ENCODE measurements around the gene UTS2R. TPM values are rescaled to one million over a fixed set of nuclear protein-coding genes. Genes with fewer than 3 reads are reported as not detected.
"Not testable (repeated sequence)": the region's sequence is repeated elsewhere in the genome, so short reads cannot be mapped to it uniquely, and the experiment has no call there.

UTS2R gene
- total RNA-seq, 1 donor from 2014 or later: not detected

DNA sequence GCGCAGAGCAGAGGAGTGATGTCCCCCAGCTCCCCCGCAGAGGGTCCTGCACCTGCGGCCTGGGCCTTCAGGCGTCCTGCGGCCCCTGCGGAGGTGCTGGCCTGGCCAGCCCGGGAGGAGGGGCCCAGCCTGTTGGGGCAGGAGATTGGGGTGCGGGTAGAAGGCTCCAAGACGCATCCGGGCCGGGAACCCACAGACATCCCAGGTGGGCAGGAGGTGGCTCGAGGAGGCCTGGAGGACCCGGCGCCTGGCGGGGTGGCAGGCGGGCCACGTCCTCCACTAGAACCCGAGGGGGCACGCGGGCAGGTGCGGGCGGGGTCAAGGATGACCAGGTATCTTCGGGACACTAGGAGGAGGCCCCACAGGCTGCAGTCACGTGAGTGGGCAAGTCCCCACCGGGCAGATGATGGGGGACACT lies 37.4 kb upstream of the UTS2R start:
- no peak for DNase-seq (ENCODE audit: low read depth in 2 of 2)

DNA sequence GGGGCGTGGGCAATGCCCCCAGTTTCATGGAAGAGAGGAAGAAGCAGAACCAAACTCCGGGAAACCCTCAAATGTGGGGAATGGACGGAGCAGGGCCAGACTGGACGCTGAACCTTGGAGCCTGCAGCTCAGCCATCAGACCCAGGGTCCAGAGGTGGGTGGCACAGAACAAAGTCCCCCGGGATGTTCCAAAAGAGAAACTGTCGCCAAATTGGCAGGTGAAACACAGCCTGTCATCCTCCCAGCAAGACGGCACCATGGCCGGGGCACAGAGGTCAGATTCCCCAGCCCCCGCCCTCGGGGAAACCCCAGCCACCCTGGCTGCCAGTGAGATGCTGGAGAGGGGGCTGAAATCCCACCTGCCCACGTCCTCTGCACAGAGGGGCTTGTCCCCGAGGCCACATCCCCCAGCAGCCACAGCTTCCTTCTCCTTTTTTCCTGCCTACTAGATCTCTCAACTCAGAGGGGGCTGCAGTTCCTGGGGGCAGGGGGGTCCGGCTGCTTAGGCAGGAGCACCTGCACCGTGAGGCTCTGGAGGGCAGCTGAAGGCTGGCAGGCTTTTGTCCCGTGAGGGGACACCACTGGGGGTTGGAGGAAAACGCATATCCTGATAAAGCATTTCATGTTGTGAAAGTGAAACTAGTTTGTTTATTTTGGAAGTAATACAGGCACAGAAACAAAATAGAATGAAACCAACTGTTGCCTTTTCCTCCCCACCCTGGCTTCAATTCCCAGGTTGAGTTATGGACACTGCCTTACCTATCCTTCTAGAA lies 36.8 kb upstream of the UTS2R start:
- peak; percentile 33 to 85 for DNase-seq (ENCODE audit: low read depth in 2 of 2)

DNA sequence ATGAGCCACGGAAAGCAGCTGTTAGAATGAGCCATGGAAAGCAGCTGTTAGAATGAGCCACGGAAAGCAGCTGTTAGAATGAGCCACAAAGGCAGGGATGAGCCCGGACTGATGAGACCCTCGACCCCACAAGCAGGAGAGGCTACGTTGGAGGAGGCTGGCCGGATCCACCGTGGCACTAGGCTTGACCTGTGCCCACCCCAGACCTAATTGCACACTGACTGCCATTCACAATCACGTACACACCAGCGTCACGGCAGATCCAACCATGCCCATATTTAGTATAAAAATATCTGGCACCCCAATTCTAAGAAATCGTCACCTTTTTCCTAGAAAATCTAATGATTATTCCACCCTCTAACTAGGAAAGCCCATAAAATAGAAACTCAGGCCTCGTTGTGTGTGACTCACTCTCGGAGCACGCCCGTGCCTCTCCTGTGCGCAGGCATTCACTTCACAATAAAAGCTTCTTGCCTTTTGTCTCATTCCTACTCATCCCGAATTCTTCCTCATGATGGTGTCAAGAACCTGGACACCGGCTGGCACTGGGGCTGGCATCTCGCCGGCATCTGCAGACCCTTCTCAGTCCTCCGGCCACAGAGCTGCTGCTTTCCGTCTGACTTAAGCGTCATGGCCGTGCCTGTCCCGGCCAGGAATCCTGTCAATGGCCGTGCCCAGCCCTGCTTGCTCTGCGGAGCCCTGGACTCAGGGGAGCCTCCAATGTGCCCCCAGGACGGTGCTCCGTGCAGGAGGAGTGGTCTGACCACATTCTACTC lies 32.5 kb upstream of the UTS2R start:
- peak; percentile 67 to 75 for DNase-seq (ENCODE audit: low read depth in 2 of 2)

DNA sequence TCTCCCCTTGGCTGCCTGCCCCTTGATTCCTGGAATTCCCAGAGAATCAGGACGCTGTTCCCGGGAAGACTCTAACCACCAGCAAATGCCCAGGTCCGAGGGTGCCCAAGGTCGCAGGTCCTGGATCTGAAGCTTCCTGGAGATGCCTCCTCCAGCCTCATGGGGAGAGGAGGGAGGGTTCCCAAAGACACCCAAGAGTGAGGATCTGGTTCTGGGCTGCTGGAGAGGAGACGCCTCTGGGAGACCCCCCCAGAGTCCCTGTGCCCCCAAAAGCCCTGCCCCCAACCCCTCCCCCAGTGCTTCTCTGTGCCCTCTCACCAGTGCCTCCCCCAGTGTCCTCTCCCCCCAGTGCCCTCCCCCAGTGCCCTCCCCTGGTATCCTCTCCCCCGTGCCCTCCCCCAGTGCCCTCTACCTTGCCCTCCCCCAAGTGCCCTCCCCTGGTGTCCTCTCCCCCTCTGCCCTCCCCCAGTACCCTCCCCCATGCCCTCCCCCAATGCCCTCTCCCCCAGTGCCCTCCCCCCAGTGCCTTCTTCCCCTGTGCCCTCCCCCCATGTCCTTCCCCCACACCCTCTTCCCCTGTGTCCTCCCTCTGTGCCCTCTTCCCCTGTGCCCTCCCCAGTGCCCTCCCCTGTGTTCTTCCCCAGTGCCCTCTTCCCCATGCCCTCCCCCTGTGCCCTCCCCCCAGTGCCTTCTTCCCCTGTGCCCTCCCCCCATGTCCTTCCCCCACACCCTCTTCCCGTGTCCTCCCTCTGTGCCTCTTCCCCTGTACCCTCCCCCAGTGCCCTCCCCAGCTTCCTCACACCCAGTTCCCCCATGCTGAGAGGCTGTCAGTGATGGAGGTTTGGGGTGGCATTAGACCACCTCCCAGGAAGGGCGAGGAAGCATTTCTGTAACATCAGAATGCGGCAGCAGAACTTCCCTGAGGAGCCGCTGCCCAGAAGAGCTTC lies 31.7 kb upstream of the UTS2R start:
- DNase-seq (ENCODE audit: low read depth in 2 of 2): no peak

DNA sequence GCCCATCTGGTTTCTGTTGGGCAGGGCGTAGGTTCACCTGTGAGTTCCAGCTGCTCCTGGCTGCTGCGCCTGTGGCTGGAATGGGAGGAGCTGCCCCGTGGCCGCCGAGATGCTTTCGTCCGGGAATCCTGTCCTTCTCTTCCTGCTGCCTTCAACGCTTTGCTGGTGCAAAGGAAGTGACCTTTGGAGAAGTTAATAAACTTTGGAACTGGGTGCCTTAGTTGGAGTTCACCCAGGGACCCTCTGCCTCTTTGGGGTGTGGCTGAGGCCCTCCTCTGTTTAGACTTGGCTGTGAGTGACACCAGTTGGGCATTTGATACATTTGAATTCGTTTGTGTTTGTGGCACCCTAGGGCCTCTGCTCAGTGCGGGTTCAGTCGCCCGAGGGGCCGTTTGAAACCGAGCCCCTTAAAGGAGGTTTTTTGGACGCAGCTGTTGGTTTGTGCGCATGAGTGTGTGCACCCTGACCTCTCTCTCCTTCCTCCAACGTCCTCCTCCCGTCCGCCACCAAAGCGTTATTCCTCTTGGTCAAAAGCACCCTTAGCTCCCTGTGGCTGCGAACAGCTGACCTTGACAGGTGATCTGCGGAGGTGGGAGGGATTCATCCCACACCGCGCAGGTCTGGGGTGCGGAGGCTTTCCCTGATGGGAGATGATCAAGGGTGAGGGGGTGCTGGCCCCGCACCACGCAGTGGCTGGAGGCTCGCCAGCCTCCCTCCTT lies 29.0 kb upstream of the UTS2R start:
- no peak for DNase-seq (ENCODE audit: low read depth in 2 of 2)

DNA sequence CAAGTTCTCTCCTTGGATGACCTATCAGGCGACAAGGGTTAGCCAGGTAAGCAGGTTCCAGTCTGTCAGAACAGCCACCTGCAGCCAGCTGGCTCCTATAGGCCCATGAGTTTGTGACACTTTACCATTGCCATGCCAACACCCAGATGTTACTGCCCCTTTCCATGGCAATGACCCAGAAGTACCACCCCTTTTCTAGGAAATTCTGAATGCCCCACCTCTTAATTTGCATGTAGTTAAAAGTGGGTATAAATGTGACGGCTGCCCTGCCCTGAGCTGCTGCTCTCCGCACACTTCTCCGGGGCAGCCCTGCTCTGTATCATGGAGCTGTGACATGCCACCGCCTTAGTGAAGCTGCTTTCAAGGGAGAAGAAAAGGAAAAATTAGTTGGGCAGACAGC lies 28.0 kb upstream of the UTS2R start:
- DNase-seq (ENCODE audit: low read depth in 2 of 2): no peak

DNA sequence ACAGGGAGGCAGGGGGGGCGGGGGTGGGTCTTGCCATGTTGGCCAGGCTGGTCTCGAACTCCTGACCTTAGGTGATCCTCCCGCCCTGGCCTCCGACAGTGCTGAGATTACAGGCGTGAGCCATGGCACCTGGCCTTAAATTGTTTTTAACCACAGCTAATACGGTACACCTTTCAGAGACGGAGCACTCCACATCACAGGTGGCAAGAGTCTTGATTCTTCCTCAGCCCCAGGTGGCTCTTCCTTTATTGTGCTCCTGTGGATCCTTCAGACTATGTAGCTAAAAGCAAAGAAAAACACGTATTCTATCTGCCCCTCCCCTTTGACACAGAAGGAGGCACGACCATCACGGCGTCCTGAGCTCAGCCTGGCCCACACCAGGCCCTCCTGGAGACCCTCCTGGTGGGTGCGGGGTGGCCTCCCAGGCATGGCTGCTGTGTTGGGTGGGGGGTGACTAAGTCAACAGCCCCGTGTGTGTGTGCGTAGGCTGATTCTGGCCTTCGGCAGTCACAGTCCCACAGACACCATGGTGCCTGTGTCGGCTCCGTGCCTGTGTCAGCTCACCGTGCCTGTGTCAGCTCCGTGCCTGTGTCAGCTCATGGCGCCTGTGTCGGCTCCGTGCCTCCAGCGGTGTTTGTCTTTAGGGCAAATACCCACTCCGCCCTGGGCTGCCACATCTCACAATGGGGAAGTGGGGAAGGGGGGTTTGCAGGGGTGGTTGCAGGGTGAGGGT lies 27.2 kb upstream of the UTS2R start:
- DNase-seq (ENCODE audit: low read depth in 2 of 2): no peak

DNA sequence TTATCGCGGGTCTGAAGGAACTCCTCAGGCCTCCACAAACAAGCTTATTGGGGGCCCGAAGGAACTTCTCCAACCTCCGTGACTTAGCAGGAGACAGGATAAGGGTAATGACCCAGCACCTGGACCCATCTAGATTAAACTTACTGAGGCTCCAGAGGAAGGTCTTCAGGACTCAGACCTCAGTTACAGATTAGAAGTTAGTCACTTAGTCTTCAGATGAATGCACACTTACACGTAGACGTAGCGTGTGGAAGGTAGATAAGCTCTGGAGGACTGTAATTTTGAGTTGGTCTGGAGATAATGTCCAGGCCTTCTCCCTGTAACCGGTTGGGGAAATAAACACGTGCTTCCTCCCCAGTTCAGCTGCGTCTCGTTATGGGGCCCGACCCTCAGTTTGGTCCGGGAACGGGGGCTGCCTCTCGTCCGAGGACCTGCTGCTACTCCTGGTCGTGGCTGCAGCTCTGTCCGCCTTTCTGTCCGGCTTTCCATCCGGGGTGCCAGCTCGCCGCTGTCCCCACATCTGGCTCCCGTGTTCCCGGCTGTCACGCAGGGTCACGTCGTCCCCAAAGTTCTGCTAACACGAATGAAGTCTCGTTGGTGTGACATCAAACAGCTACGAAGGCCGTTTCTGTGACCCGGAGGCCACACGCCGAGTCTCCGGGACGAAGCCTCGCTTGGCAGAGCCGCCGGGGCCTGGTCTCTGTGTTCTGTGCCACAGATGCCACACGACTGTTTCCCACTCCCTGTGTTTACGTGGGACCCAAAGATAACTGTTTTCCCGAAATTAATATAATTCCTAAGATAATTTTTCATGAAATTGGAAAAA lies 26.2 kb upstream of the UTS2R start:
- DNase-seq (ENCODE audit: low read depth in 2 of 2): no peak

DNA sequence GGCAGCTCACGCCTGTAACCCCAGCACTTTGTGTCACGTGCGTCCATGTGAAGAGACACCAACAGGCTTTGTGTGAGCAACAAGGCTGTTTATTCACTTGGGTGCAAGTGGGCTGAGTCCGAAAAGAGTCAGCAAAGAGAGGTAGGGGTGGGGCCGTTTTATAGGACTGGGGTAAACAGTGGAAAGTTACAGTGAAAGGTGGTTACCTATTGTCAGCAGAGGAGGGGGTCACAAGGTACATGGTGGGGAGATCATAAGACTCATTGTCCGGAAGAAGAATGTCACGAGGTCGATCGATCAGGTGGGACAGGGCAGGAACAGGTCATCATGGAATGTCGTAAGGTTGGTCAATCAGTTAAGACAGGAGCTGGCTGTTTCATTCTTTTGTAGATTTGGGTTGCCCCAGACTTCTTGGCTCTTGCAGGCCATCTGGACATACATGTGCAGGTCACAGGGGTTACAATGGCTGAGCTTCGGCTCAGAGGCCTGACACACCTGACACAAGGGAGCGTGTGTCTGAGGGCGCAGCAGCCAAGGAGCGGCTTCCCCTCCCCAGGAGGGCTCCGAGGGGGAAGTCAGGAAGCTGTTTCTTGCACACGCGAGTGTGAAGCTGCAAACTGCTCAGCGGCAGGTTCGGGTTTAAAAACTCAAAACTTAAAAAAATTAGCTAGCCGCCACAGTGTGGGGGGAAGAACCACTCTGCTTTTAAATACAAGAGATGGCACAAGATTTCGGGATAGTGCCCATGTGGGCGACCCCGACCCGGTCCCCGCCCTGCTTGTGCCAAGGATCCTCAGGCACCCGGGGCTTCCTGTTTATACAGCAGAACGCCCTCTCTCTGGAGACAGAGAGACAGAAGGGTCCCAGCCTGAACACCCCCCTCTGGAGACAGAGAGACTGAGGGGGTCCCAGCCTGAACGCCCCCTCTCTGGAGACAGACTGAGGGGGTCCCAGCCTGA lies 24.9 kb upstream of the UTS2R start:
- DNase-seq (ENCODE audit: low read depth in 2 of 2): no peak

DNA sequence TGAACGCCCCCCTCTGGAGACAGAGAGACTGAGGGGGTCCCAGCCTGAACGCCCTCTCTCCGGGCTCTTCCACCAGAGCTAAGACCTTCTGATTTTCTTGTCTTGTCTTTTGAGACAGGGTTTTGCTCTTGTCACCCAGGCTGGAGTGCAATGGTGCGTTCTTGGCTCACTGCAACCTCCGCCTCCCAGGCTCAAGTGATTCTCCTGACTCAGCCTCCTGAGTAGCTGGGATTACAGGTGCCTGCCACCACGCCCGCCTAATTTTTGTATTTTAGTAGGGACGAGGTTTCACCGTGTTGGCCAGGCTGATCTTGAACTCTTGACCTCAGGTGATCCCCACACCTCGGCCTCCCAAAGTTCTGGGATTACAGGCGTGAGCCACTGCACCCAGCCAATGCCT lies 23.6 kb upstream of the UTS2R start:
- DNase-seq (ENCODE audit: low read depth in 2 of 2): not testable (repeated sequence)

DNA sequence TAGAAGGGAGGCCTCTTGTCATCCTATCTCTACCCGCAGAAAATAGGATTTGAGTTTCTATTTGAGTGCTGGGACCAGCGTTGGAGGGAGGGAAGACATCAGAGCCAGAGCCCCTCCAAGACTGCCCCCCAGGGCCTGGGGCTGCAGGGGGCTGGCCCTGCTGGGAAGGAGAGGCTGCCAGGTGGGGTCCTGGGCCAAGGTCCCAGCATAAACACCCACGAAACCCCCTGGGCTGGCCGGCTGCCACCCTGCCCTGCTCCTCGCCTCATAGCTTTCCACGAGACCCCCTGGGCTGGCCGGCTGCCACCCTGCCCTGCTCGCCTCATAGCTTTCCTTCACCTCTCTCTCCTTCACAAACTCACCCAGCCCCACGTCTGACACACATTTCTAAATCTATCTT lies 23.1 kb upstream of the UTS2R start:
- DNase-seq (ENCODE audit: low read depth in 2 of 2): no peak

DNA sequence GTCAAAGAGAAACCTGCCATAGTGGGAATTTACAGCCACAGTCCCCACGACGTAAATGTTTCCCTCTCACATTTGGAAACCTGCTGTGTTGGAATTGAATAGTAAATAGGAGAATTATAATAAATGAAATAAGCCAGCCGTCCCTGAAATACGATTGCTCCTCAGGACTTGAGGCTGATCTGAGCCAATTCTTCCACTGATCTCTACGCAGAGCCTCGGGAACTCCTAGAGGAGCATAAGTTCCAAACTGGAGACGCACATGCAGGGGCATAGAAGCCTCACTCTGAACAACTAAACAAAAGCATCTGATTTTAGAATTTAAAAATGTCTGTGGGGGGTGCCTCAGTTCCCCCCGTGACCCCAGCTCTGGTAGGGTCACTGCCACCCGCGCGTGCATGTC lies 22.7 kb upstream of the UTS2R start:
- DNase-seq (ENCODE audit: low read depth in 2 of 2): no peak

DNA sequence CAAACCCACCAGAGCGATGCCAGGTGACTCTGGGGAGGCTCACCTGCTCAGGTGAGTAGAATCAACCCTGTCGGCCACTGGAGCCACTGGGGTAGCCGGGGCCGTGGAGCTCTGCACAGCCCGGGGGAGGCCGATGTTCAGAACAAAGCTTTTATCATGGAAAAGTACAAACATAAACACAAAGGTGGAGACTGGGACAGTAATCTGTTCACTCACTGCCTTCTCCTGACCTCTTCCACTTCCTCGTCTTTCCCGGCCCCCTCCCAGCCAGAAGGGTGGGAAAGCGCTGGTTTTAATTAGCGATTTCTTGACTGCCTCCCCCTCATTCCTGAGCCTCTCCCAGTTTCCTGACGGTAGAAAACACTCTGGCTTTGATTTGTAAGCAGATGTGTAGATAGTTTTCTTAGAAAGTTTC lies 22.3 kb upstream of the UTS2R start:
- DNase-seq (ENCODE audit: low read depth in 2 of 2): no peak

DNA sequence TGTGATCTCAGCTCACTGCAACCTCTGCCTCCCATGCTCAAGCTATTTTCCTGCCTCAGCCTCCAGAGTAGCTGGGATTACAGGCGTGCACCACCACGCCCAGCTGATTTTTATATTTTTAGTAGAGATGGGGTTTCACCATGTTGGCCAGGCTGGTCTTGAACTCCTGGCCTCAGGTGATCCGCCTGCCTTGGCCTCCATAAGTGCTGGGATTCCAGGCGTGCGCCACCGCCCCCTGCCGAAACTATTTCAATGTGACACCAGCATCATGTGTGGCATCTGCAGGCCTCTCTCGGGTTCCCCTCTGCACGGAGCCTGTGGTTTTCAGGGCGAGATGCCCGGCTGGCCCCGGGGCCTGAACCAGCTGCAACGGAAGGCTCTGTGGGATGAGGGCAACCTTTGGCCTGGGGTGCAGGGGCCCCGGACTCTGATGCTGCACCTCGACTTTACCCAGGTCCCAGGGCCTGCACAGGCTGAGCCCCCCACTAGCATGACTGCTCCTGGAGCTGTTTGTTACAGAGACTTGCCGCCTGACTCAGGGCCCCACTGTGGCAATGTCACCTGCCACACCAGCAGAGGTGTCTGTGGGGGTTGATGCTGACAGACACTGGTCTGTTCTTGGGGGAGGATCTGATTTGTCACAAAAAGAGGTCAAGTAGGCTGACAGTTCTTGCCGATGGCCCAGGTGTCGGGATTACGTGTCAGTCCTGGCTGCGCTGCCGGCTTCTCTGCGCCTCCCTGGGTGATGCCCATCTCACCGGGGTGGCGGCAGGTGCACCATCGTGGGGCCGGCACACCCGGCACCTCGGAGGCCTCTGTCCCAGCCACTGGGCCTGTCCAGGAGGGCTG lies 21.2 kb upstream of the UTS2R start:
- no peak for DNase-seq (ENCODE audit: low read depth in 2 of 2)

DNA sequence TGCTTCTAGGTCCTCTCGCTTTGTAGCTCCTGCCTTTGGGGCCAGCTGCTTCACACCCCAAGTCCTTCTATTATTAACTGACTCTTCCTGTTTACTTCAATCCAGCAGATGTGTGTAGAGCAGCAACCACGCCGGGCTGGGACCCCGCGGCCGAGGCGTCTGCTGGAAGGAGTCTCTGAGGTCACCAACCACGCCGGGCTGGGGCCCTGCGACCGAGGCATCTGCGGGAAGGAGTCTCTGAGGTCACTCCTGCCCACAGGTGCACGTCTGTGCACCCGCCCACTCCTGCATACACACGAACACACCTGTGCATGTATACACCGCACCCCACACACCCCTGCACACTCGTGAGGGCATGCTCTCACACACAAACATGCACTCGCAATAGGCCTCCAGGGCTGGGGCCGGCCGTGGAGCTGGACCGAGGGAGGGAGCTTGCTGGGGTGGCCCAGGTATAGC lies 20.3 kb upstream of the UTS2R start:
- no peak for DNase-seq (ENCODE audit: low read depth in 2 of 2)

DNA sequence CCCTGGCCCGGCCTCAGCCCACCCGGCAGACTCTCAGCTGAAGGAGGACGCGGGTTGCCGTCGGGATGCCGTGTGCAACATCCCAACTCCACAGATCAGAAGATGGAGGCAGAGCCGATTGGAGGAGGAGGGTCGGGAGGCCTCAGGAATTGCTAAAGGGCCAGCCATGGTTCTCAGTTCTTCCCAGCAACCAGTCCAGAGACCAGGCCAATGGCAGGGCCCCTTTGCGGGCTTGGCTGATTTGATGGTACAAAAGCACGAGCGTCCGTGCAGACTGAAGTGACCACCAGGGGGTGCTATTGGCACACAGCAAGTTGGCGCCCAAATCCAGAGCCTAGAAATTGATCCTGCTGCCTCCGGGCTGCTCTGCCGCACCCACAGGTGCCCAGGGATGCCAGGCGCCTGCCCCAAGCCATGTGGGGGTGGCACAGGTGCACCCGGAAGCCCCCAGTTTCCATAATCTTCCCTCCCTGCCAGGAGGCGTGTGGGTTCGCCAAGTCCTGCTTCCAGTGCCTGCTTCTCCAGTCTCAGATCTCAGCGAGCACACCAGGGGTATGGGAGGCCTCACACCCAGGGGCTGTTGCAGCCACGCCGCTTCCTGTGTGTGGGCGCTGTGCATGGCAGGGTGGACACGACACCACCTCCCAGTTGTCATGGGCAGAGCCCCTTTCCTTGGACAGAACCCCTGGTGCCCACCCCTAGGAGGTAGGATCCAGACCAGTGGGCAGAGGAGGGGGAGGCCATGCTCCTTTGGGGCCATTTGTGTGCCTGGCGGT lies 19.7 kb upstream of the UTS2R start:
- DNase-seq (ENCODE audit: low read depth in 2 of 2): peak; percentile 89 to 94

DNA sequence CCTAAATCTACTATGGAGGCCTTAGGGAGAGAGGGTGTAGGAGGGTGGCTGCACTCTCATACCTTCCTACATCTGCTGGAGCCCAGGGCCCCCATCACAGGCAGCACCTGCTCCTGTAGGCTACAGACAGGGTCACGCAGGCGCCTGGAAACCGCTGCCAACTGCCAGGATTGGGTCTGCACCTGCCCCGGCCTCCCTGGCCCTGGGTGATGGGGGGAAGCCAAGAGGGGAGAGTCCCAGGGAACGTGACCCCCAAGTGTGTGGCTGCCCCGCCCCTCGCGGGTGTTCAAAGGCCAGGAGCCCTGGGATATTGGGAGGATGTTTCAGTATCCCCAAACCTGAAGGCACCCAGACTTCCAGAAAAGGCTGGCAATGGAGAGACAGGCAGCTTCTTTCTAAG lies 18.1 kb upstream of the UTS2R start:
- DNase-seq (ENCODE audit: low read depth in 2 of 2): no peak

Measured in lung microvascular endothelial cell (primary cell).